Psoas muscle (tissue), 8 donors: ENCODE data around the gene ASTN2. TPM values are rescaled to one million over a fixed set of nuclear protein-coding genes. Genes with fewer than 3 reads are reported as not detected.

Experiments used
- ATAC-seq, 4 donors: fragments of 200-7000 bp; cut with Tn5 transposase; one replicate each; pipeline ENCODE4 v1.9.1; 2020; ENCODE audit warnings: moderate library complexity in 3 of 4, mild to moderate bottlenecking in 2 of 4
- DNase-seq, 2 donors: peaks; one replicate each; pipeline ENCODE4 v3.0.0-alpha.2; 2020
- H3K27ac ChIP-seq: fragments of 200-600 bp; one replicate; pipeline ENCODE4 v1.8.0; 2022
- H3K27me3 ChIP-seq, 3 donors: fragments of 200-600 bp in 1 of 3; one replicate each; pipeline versions ENCODE4 v1.6.1 to v1.8.0; 2013 to 2022; ENCODE audit warnings: low read length in 2 of 3, mild to moderate bottlenecking in 2 of 3, moderate library complexity in 1 of 3; ENCODE audit not compliant: insufficient read depth in 3 of 3
- H3K36me3 ChIP-seq, 2 donors: fragments of 200-600 bp in 1 of 2; one replicate each; pipeline versions ENCODE4 v1.6.1 to v1.8.0; 2013 to 2022; ENCODE audit warnings: low read depth in 1 of 2, mild to moderate bottlenecking in 1 of 2, moderate library complexity in 1 of 2; ENCODE audit not compliant: insufficient read depth in 1 of 2
- H3K4me1 ChIP-seq: fragments of 200-600 bp; one replicate; pipeline ENCODE4 v1.8.0; 2022
- H3K4me3 ChIP-seq: fragments of 200-600 bp; one replicate; pipeline ENCODE4 v1.8.0; 2022; ENCODE audit warnings: mild to moderate bottlenecking
- H3K9me3 ChIP-seq: fragments of 200-600 bp; one replicate; pipeline ENCODE4 v1.8.0; 2022
- WGBS, 3 donors: extraction: QIAGEN DNeasy Blood & Tissue Kit; methylation state at CpG; one replicate each; pipeline versions ENCODE4 v1.1.6 to v1.1.7; 2013; 5-methylcytosine and 5-hydroxymethylcytosine counted together
- intact Hi-C, 2 donors: fragments of 100-400 bp; cut with DNase I; formaldehyde crosslinking; loops; one replicate each; pipeline versions ENCODE4 v1.11.0 to v1.14.2; 2022
- polyA plus RNA-seq, 3 donors: library from polyadenylated mRNA; stranded (reverse); fragments of 200-250 nt; gene quantifications; one replicate each; pipeline ENCODE4 v1.2.3, GENCODE V29; 2013
- total RNA-seq, 4 donors: library from RNA; stranded (reverse); fragmentation: NEBNext Ultra II Directional in 2 of 4; extraction: Animal tissue kit (Norgen Biotek cat#: 25700) in 2 of 4; gene quantifications; one replicate each; pipeline versions ENCODE4 v1.2.1 to v1.2.4, GENCODE V29; 2021 to 2023
- TF ChIP-seq, protein P1 (sequence below): fragments of 200-600 bp; IDR thresholded peaks from one replicate; pipeline ENCODE4 v1.8.0; 2022; ENCODE audit warnings: antibody characterized with exemption
- donor health status: healthy with polysubstance abuse.
- donor health status: DM: no; HTN: no; CAD: no; lungs with moderate emphysema.
- donor health status: Bipolar disorder and iron deficiency.
- donor health status: healthy.
- donor health status: DM: yes; HTN: yes; CAD: no.
- donor health status: DM: no; HTN: no; CAD: no.
- donor health status: DM: no; HTN: no; CAD: no.
- donor health status: DM: yes; HTN: yes; CAD: no.

Gene ASTN2
- total and polyA plus RNA-seq, 7 donors = 2.0 to 10.3 (median 3.3) TPM

DNA sequence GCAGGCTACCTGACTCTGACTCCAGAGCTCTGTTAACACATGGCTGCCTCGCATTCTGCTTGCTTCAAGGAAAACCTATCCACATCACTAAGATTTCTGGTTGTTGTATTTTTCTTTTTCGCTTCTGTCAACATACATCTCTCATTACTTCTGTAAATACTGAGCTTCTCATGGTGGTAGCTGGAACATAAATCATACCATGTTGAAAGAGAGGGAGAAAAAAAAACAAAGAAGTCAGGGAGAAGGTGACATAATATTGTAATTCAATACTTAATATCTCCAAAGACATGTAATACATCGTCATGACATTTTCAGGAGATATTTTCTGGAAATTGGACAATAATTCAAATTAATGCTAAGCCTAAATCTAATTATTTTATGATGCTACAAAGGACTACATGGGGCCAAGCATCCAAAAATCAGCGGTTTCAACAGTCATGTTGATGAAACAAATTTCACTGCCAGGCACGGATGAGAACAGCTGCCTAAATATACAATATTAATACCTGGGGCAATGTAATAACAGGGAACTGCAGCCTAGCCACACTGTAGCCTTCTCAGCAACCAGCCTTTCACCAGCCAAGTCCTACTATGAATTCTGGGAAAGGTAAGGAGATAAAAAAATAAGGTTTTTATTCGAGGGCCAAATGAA, 395.8 kb downstream of the ASTN2 start:
- intact Hi-C loops = loop anchor here in 1 of 2 donors (10.0 kb wide), 1 partner anchor 56 kb away; no protein-coding TSS in a partner anchor
- H3K27me3 ChIP-seq = peaks cover 0 to 2% (median 0%) of the 10 kb centered on the region in 3 donors
- H3K4me1 ChIP-seq = no peaks in the 10 kb centered on the region
- TF ChIP-seq, protein P1, sequence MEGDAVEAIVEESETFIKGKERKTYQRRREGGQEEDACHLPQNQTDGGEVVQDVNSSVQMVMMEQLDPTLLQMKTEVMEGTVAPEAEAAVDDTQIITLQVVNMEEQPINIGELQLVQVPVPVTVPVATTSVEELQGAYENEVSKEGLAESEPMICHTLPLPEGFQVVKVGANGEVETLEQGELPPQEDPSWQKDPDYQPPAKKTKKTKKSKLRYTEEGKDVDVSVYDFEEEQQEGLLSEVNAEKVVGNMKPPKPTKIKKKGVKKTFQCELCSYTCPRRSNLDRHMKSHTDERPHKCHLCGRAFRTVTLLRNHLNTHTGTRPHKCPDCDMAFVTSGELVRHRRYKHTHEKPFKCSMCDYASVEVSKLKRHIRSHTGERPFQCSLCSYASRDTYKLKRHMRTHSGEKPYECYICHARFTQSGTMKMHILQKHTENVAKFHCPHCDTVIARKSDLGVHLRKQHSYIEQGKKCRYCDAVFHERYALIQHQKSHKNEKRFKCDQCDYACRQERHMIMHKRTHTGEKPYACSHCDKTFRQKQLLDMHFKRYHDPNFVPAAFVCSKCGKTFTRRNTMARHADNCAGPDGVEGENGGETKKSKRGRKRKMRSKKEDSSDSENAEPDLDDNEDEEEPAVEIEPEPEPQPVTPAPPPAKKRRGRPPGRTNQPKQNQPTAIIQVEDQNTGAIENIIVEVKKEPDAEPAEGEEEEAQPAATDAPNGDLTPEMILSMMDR = no peak
- DNase-seq (no peak), ATAC-seq (no peak)
- no peaks in the 10 kb centered on the region for H3K9me3 ChIP-seq
- no peak overlapping the region for H3K27ac ChIP-seq
- H3K4me3 ChIP-seq = no peak overlapping the region
- H3K36me3 ChIP-seq = no peaks in the 10 kb centered on the region
- WGBS, 3 donors = 46 to 57% (median 54%) methylated on average over 6 of the region's 6 CpGs

- Histone ChIP-seq H3K27ac (no peak overlapping the region), H3K36me3 (no peaks in the 10 kb centered on the region), H3K9me3 (no peaks in the 10 kb centered on the region), H3K27me3 (peaks cover 0 to 2% (median 0%) of the 10 kb centered on the region in 3 donors), H3K4me1 (no peaks in the 10 kb centered on the region), H3K4me3 (no peak overlapping the region)
- intact Hi-C loops = loop anchor here in 1 of 2 donors (10.0 kb wide), 1 partner anchor 57 kb away; no protein-coding TSS in a partner anchor
- DNase-seq = no peak
- 45 to 65% (median 62%) methylated on average over 3 of the region's 3 CpGs for WGBS, 3 donors
- no peak for ATAC-seq
- TF ChIP-seq, protein P1 = no peak
Measured at GRCh38 chr9:117017414-117017985, 397.4 kb downstream of the ASTN2 start.

DNA sequence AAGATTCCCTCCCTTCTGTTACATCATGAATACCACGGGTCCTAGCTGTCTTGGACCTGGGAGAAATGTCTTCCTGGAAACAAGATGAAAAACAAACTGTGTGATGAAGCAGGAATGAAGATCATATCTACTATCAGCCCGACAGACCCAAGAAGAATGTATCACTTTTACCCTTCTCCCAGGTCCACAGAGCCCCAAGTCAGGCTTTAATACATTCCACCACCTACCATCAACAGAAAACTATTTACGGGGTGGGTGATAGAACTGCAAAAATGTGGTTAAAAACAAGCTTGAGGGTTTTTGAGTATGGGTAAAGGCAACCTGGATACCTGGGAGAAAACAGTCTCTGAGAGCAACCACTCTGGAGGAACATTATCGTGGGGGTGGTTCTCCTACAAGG, 400.8 kb downstream of the ASTN2 start:
- H3K36me3 ChIP-seq = no peaks in the 10 kb centered on the region
- no peak overlapping the region for H3K27ac ChIP-seq
- WGBS, 3 donors = 79 to 86% (median 82%) methylated on average over 4 of the region's 4 CpGs
- H3K27me3 ChIP-seq = no peaks in the 10 kb centered on the region
- no peaks in the 10 kb centered on the region for H3K9me3 ChIP-seq
- no peak overlapping the region for H3K4me3 ChIP-seq
- intact Hi-C loops = loop anchor here in 1 of 2 donors (10.0 kb wide), 1 partner anchor 61 kb away; no protein-coding TSS in a partner anchor
- TF ChIP-seq, protein P1 = no peak
- no peaks in the 10 kb centered on the region for H3K4me1 ChIP-seq
- DNase-seq = no peak
- no peak for ATAC-seq

DNA sequence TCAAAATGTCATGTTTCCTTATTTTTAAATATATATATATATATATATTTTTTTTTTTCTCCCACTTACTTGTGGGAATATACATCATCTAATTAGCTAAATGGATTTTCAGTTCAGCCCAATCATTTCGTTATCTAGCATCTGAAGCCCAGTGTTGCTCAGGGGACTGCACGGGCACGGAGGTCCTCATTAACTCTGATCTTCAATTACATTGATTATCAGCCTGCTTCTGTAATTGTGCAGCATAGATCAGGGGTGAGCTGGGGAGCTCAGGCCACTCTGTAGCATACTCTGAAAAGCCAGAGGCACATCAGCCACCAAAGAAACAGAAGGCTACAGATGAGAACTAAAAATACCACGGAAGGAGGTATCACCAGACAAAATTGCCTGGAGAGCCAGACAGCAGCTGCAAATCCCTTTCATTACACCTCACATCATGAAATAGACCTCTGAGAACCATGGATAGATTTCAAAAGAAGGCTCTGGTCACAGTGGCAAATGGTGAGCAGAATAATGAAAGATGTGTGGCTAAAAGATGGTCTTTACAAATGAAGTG, 401.3 kb downstream of the ASTN2 start:
- Histone ChIP-seq H3K27ac (no peak overlapping the region), H3K9me3 (no peaks in the 10 kb centered on the region), H3K4me1 (no peaks in the 10 kb centered on the region), H3K4me3 (no peak overlapping the region), H3K27me3 (no peaks in the 10 kb centered on the region), H3K36me3 (no peaks in the 10 kb centered on the region)
- 58 to 71% (median 58%) methylated on average over 4 of the region's 4 CpGs for WGBS, 3 donors
- DNase-seq = no peak
- peak in 1 of 4 donors; percentile 36 for ATAC-seq
- TF ChIP-seq, protein P1 = no peak
- intact Hi-C loops = loop anchor here in 1 of 2 donors (10.0 kb wide), 1 partner anchor 61 kb away; no protein-coding TSS in a partner anchor
